H1 (cell line): ENCODE results near the gene KIAA0319L. TPM values are rescaled to one million over a fixed set of nuclear protein-coding genes. Genes with fewer than 3 reads are reported as not detected.
A peak's percentile ranks its signal among the peaks of the same experiment; 100 is the strongest.

Source experiments
- CTCF ChIA-PET: fragments of 300-600 bp; sonication (Branson Sonifier 250); formaldehyde crosslinking; loops from one replicate; lab custom pipeline; 2021; ENCODE audit not compliant: partially characterized antibody; lab: Charles Lee
- POLR2A ChIA-PET: fragments of 300-600 bp; sonication (Branson Sonifier 250); formaldehyde crosslinking; loops from one replicate; lab custom pipeline; 2021; ENCODE audit warnings: inconsistent platforms; ENCODE audit not compliant: partially characterized antibody; lab: Charles Lee
- DNase-seq, 2 experiments: peaks; one replicate each; pipeline versions ENCODE4 v3.0.0 to v3.0.0-alpha.2; 2010 to 2022; ENCODE audit warnings: low spot score in 2 of 2, low read depth in 1 of 2, mixed read lengths in 1 of 2
- FAIRE-seq: peaks from 2 replicates; lab custom pipeline; 2011; peaks lifted over from hg19 to GRCh38; lab: Jason Lieb, UNC
- H2AFZ ChIP-seq: 2 replicates; pipeline ENCODE4 v1.8.1; 2012; ENCODE audit warnings: low read length, inconsistent platforms
- H2AK5ac ChIP-seq: 2 replicates; pipeline ENCODE4 v1.6.1; 2013; ENCODE audit warnings: low read depth, low read length
- H2BK120ac ChIP-seq: replicated peaks from 2 replicates; pipeline ENCODE3; 2013; ENCODE audit warnings: low read depth, low read length, inconsistent platforms
- H2BK12ac ChIP-seq: 2 replicates; pipeline ENCODE4 v1.6.1; 2013; ENCODE audit warnings: low read depth, low read length
- H2BK15ac ChIP-seq: 2 replicates; pipeline ENCODE4 v1.6.1; 2013; ENCODE audit warnings: low read length
- H2BK20ac ChIP-seq: 2 replicates; pipeline ENCODE4 v1.6.1; 2013; ENCODE audit warnings: low read length
- H2BK5ac ChIP-seq: 2 replicates; pipeline ENCODE4 v1.6.1; 2013; ENCODE audit warnings: low read depth, low read length
- H3K14ac ChIP-seq: 2 replicates; pipeline ENCODE4 v1.6.1; 2013; ENCODE audit warnings: inconsistent platforms; ENCODE audit not compliant: insufficient read length
- H3K18ac ChIP-seq: 2 replicates; pipeline ENCODE4 v1.6.1; 2013; ENCODE audit warnings: low read length; ENCODE audit errors: extremely low read depth
- H3K23ac ChIP-seq: 2 replicates; pipeline ENCODE4 v1.6.1; 2013; ENCODE audit warnings: inconsistent platforms; ENCODE audit not compliant: insufficient read length
- H3K23me2 ChIP-seq: 2 replicates; pipeline ENCODE4 v1.6.1; 2013; ENCODE audit warnings: low read depth, low read length
- H3K27ac ChIP-seq: 2 replicates; pipeline ENCODE4 v1.6.1; 2011; ENCODE audit warnings: low read depth, low read length, inconsistent platforms
- H3K27me3 ChIP-seq, 4 experiments: replicated peaks in 1 of 4; 1 replicate in 1 of 4; 2 replicates in 3 of 4; pipeline versions ENCODE4 v1.6.1 to v1.8.1; 2011 to 2013; ENCODE audit warnings: low read length in 3 of 4, mild to moderate bottlenecking in 3 of 4, inconsistent platforms in 2 of 4, mixed read lengths in 2 of 4, moderate library complexity in 1 of 4; ENCODE audit not compliant: control insufficient read depth in 3 of 4, insufficient read depth in 3 of 4; ENCODE audit errors: extremely low read depth in 1 of 4
- H3K36me3 ChIP-seq, 4 experiments: 2 replicates each; pipeline versions ENCODE4 v1.6.1 to v1.8.1; 2011 to 2013; ENCODE audit warnings: mild to moderate bottlenecking in 4 of 4, low read length in 3 of 4, moderate library complexity in 2 of 4, control low read depth in 1 of 4, inconsistent platforms in 1 of 4; ENCODE audit not compliant: insufficient read depth in 4 of 4, control insufficient read depth in 2 of 4
- H3K4ac ChIP-seq: replicated peaks from 2 replicates; pipeline ENCODE3; 2013; ENCODE audit warnings: low read length, low read depth, mixed read lengths, inconsistent platforms; ENCODE audit not compliant: insufficient read length
- H3K4me1 ChIP-seq, 4 experiments: replicated peaks in 1 of 4; 1 replicate in 1 of 4; 2 replicates in 3 of 4; pipeline versions ENCODE4 v1.6.1 to v1.8.1; 2011 to 2013; ENCODE audit warnings: low read length in 3 of 4, inconsistent platforms in 2 of 4, mixed read lengths in 1 of 4; ENCODE audit not compliant: insufficient read depth in 4 of 4, control insufficient read depth in 3 of 4
- H3K4me2 ChIP-seq, 2 experiments: 2 replicates each; pipeline versions ENCODE4 v1.6.1 to v1.8.1; 2011 to 2013; ENCODE audit warnings: low read depth in 2 of 2, low read length in 2 of 2, control low read depth in 1 of 2, inconsistent platforms in 1 of 2, mild to moderate bottlenecking in 1 of 2; ENCODE audit not compliant: insufficient read depth in 1 of 2
- H3K4me3 ChIP-seq, 4 experiments: fragments of 200-600, 300-600 bp in 1 of 4; sonication (generic), shearing (Covaris generic), sonication (Bioruptor Twin) in 1 of 4; 2 replicates each; pipeline versions ENCODE4 v1.5.1 to v1.8.1; 2011 to 2016; ENCODE audit warnings: low read length in 4 of 4, low read depth in 3 of 4, control low read depth in 2 of 4, inconsistent platforms in 2 of 4, mild to moderate bottlenecking in 2 of 4, mixed read lengths in 1 of 4, moderate library complexity in 1 of 4; ENCODE audit not compliant: insufficient read depth in 2 of 4; ENCODE audit errors: extremely low read depth in 1 of 4
- H3K56ac ChIP-seq: replicated peaks from 2 replicates; pipeline ENCODE3; 2013; ENCODE audit warnings: low read depth, mild to moderate bottlenecking, mixed read lengths, low read length, inconsistent platforms; ENCODE audit not compliant: insufficient read length
- H3K79me1 ChIP-seq: 2 replicates; pipeline ENCODE4 v1.6.1; 2013; ENCODE audit warnings: low read depth, low read length, control low read depth
- H3K79me2 ChIP-seq, 2 experiments: 2 replicates each; pipeline versions ENCODE4 v1.6.1 to v1.8.1; 2012 to 2013; ENCODE audit warnings: low read length in 2 of 2, mild to moderate bottlenecking in 2 of 2, inconsistent platforms in 1 of 2; ENCODE audit not compliant: insufficient read depth in 2 of 2, control insufficient read depth in 1 of 2
- H3K9ac ChIP-seq, 4 experiments: replicated peaks in 1 of 4; 1 replicate in 1 of 4; 2 replicates in 3 of 4; pipeline versions ENCODE4 v1.6.1 to v1.8.1; 2011 to 2013; ENCODE audit warnings: low read depth in 3 of 4, low read length in 3 of 4, control low read depth in 2 of 4, mild to moderate bottlenecking in 2 of 4, moderate library complexity in 2 of 4, inconsistent platforms in 1 of 4; ENCODE audit errors: extremely low read depth in 1 of 4
- H3K9me3 ChIP-seq, 2 experiments: 2 replicates each; pipeline versions ENCODE4 v1.6.1 to v1.8.1; 2012 to 2013; ENCODE audit warnings: mild to moderate bottlenecking in 2 of 2, moderate library complexity in 2 of 2, control low read depth in 1 of 2, inconsistent platforms in 1 of 2, low read depth in 1 of 2, low read length in 1 of 2, mixed read lengths in 1 of 2; ENCODE audit not compliant: insufficient read depth in 2 of 2
- H4K20me1 ChIP-seq, 2 experiments: replicated peaks in 1 of 2; 2 replicates each; pipeline versions ENCODE3 to v1.8.1; 2011 to 2013; ENCODE audit warnings: inconsistent platforms in 2 of 2, low read length in 2 of 2, mild to moderate bottlenecking in 1 of 2; ENCODE audit not compliant: insufficient read depth in 2 of 2, control insufficient read depth in 1 of 2
- H4K5ac ChIP-seq: 2 replicates; pipeline ENCODE4 v1.6.1; 2013; ENCODE audit warnings: low read length, low read depth, mixed read lengths, inconsistent platforms; ENCODE audit not compliant: insufficient read length
- H4K8ac ChIP-seq: 2 replicates; pipeline ENCODE4 v1.8.0; 2013; ENCODE audit warnings: mild to moderate bottlenecking, moderate library complexity, low read length, inconsistent platforms; ENCODE audit not compliant: insufficient read depth; ENCODE audit errors: extremely low read depth
- H4K91ac ChIP-seq: replicated peaks from 2 replicates; pipeline ENCODE3; 2013; ENCODE audit warnings: low read length, mixed read lengths, inconsistent platforms; ENCODE audit not compliant: insufficient read length
- BRCA1 ChIP-seq: IDR thresholded peaks from 2 replicates; pipeline ENCODE4 v1.6.1; 2012; ENCODE audit warnings: low read depth, low read length, improper control_type of control experiment
- CEBPB ChIP-seq: IDR thresholded peaks from 2 replicates; pipeline ENCODE4 v1.6.1; 2012; ENCODE audit warnings: low read depth, low read length
- EP300 ChIP-seq, 2 experiments: IDR thresholded peaks; 1 replicate in 1 of 2; 2 replicates in 1 of 2; pipeline ENCODE4 v1.6.1; 2011 to 2012; ENCODE audit warnings: low read depth in 2 of 2, low read length in 2 of 2, mild to moderate bottlenecking in 2 of 2, borderline replicate concordance in 1 of 2, inconsistent platforms in 1 of 2, moderate library complexity in 1 of 2
- GTF2F1 ChIP-seq: IDR thresholded peaks from 2 replicates; pipeline ENCODE4 v1.6.1; 2012; ENCODE audit warnings: low read depth, low read length, improper control_type of control experiment, borderline replicate concordance
- JUN ChIP-seq: IDR thresholded peaks from 2 replicates; pipeline ENCODE4 v1.6.1; 2011; ENCODE audit warnings: low read depth, mild to moderate bottlenecking, improper control_type of control experiment, low read length
- KDM1A ChIP-seq: fragments of 200-600, 300-600 bp; sonication (generic); IDR thresholded peaks from 2 replicates; pipeline ENCODE4 v1.7.1; 2016; ENCODE audit warnings: mild to moderate bottlenecking, low read length, borderline replicate concordance
- RBBP5 ChIP-seq: IDR thresholded peaks from 2 replicates; pipeline ENCODE4 v1.7.1; 2012; ENCODE audit warnings: low read depth, mild to moderate bottlenecking, inconsistent platforms, low read length, moderate library complexity, borderline replicate concordance
- RFX5 ChIP-seq: IDR thresholded peaks from 2 replicates; pipeline ENCODE4 v1.6.1; 2011; ENCODE audit warnings: low read depth, low read length, improper control_type of control experiment, borderline replicate concordance
- RXRA ChIP-seq: IDR thresholded peaks from 2 replicates; pipeline ENCODE4 v1.6.1; 2011; ENCODE audit warnings: low read depth, mild to moderate bottlenecking, low read length, moderate library complexity; ENCODE audit not compliant: insufficient read depth
- SRF ChIP-seq: IDR thresholded peaks from 2 replicates; pipeline ENCODE4 v1.6.1; 2011; ENCODE audit warnings: mild to moderate bottlenecking, low read depth, low read length, moderate library complexity
- TCF12 ChIP-seq: IDR thresholded peaks from 2 replicates; pipeline ENCODE4 v1.6.1; 2011; ENCODE audit warnings: low read depth, mild to moderate bottlenecking, low read length
- ZNF274 ChIP-seq: IDR thresholded peaks from 2 replicates; pipeline ENCODE4 v1.7.0; 2012; ENCODE audit warnings: low read length, borderline replicate concordance; ENCODE audit errors: extremely low read depth
- WGBS, 2 experiments: shearing (Covaris generic) in 1 of 2; methylation state at CpG; one replicate each; pipeline versions ENCODE4 v1.1.6 to v1.1.7; 2013 to 2015; ENCODE audit warnings: low lambda C conversion rate in 2 of 2, mixed read lengths in 2 of 2, inconsistent platforms in 1 of 2, low coverage in 1 of 2, missing lambda C conversion rate in 1 of 2; ENCODE audit not compliant: insufficient replicate concordance in 2 of 2, insufficient coverage in 1 of 2, insufficient read length in 1 of 2; ENCODE audit errors: extremely low coverage in 1 of 2, missing lambda C conversion rate in 1 of 2; 5-methylcytosine and 5-hydroxymethylcytosine counted together
- polyA plus RNA-seq, 7 experiments: library from polyadenylated mRNA; depleted of rRNA in 3 of 7; stranded (reverse) in 5 of 7; unstranded in 2 of 7; fragments of >200 nt in 5 of 7; fragments of 200-250 nt in 2 of 7; gene quantifications; 1 replicate in 5 of 7; 2 replicates in 1 of 7; 4 replicates in 1 of 7; pipeline versions ENCODE4 v1.2.1 to v1.2.3, GENCODE V29; 2011 to 2013; ENCODE audit warnings: missing spikeins in 2 of 7, mixed read lengths in 2 of 7
- total RNA-seq: library from RNA; stranded (reverse); fragmentation: NEBNext Ultra II Directional; extraction: Animal tissue kit (Norgen Biotek cat#: 25700); gene quantifications from 2 replicates; pipeline ENCODE4 v1.2.1, GENCODE V29; 2021

The KIAA0319L gene
- total and polyA plus RNA-seq, 2 of the 8 experiments (the other 6 are each of a cell fraction or from before 2014, with no cell fraction given): 40.1 to 55.7 TPM

DNA sequence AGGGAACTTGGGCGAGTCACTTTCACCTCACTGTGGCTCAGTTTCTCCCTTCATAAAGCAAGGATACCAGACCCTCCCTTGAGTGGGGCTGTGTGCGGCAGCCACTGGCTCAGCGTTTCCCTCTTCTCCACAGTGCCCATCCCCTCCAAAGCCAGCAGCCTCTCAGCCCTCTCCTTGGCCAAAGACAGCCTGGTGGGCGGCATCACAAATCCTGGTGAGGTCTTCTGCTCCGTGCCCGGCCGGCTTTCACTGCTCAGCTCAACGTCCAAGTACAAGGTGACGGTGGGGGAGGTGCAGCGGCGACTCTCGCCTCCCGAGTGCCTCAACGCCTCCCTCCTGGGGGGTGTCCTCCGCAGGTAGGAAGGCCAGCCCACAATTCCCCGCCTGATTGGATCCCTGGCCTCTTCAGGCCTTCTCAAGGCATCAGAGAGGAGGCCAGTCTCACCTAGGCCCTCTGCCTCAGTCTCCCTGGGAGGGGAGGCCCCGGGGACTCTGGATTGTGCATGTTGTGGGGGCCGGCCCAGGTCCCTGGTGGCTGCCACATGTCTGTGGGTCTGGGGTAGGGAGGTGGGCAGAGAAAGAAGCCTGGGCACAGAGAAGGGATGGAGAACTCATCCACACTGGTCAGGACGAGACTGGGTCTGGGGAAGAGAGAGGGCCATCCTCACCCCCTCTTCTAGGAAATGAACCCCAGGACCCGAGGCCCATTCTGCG lies 31.2 kb upstream of the KIAA0319L start:
- Histone ChIP-seq H3K79me1 (0 out of 2 replicates have a peak, but pooled peaks cover 2% of the 10 kb centered on the region), H2AFZ (no peak overlapping the region), H3K23ac (no peak overlapping the region), H3K23me2 (no peaks in the 10 kb centered on the region; the same call in 1 of the 2 replicates), H4K8ac (no peak overlapping the region), H2BK12ac (no peak overlapping the region), H3K79me2 (no peaks in the 10 kb centered on the region), H4K20me1 (peaks cover 0 to 16% of the 10 kb centered on the region in 2 experiments), H3K56ac (no peak overlapping the region), H3K9ac (no peak overlapping the region), H3K18ac (no peak overlapping the region), H3K4me1 (peaks cover 0 to 8% (median 3%) of the 10 kb centered on the region in 4 experiments; a peak in 3 of 7 replicates), H3K27me3 (no peaks in the 10 kb centered on the region), H2BK15ac (no peak overlapping the region), H3K27ac (no peak overlapping the region), H2BK120ac (no peak overlapping the region), H3K36me3 (no peaks in the 10 kb centered on the region), H2BK5ac (no peak overlapping the region), H3K4ac (no peak overlapping the region), H3K9me3 (no peaks in the 10 kb centered on the region), H2AK5ac (peak overlapping the region; percentile 15; the same call in 1 of the 2 replicates), H4K91ac (no peak overlapping the region), H4K5ac (no peak overlapping the region), H3K4me3 (no peak overlapping the region), H2BK20ac (no peak overlapping the region), H3K14ac (no peak overlapping the region), H3K4me2 (no peak overlapping the region)
- 74% methylated on average over 20 of the region's 21 CpGs; no CpG with 5 or more reads in 1 of the 2 experiments for WGBS, 2 experiments
- FAIRE-seq (no peak), DNase-seq (no peak)
- POLR2A ChIA-PET: interaction anchor here (1.1 to 1.5 kb wide), 2 partner anchors 9 to 11 kb away, joined by 4 read pairs; no protein-coding TSS in a partner anchor
- CTCF ChIA-PET: interaction anchor here (0.5 to 1.0 kb wide), 4 partner anchors 19 to 128 kb away, joined by 3 to 5 read pairs (median 4); no protein-coding TSS in a partner anchor
- TF ChIP-seq RXRA (no peak), KDM1A (no peak), RBBP5 (no peak), BRCA1 (no peak), TCF12 (no peak), GTF2F1 (no peak), JUN (no peak), ZNF274 (no peak), EP300 (IDR thresholded peaks at IDR 0.05; ENCODE audit: borderline replicate concordance in 1 of 2, low read depth in 2 of 2, low read length in 2 of 2) (no peak), CEBPB (no peak), RFX5 (no peak), SRF (no peak)
